Mammary epithelial cell (primary cell): Measurements from ENCODE around the gene NUDT15.

ENCODE experiments used
- CTCF ChIP-seq, 2 donors: IDR thresholded peaks in 1 of 2; conservative IDR thresholded peaks in 1 of 2; 2 replicates each; pipeline ENCODE4 v1.5.1; 2011 to 2012; ENCODE audit warnings: inconsistent platforms in 2 of 2, low read length in 2 of 2, mild to moderate bottlenecking in 2 of 2, control low read depth in 1 of 2, low read depth in 1 of 2; ENCODE audit not compliant: insufficient read depth in 1 of 2; ENCODE audit errors: extremely low read depth in 1 of 2
- EZH2 ChIP-seq: IDR thresholded peaks from 2 replicates; pipeline ENCODE4 v1.6.1; 2012; ENCODE audit warnings: low read length, inconsistent platforms, borderline replicate concordance

DNA sequence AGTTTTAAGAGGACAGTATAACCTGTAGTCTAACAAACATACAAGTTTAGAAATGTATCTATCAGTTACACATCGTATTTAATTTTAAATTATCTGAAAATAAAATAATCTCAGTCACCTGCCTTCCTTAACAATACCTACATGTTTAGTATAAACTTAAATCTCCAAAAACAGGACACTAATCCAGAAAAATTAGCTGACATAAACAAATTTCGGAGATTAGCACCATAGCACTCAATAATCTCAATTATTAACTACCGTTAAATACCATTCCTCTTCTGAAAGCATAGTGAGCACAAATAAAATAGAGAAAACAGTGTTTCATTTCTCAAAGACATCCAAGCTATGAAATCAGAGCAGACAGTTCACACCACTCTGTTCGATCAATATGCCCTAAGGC, 44.2 kb downstream of the NUDT15 start:
- TF ChIP-seq EZH2 (no peak), CTCF (conservative IDR thresholded peaks at IDR 0.05 in 1 of 2, IDR thresholded peaks at IDR 0.05 in 1 of 2; ENCODE audit: extremely low read depth in 1 of 2, insufficient read depth in 1 of 2, low read depth in 1 of 2, low read length in 2 of 2) (no peak)
